NT2/D1 (cell line): Measurements from ENCODE around the gene ABO.

Experiments used
- SUZ12 ChIP-seq: IDR thresholded peaks from 2 replicates; pipeline ENCODE4 v1.6.1; 2011; ENCODE audit not compliant: insufficient read length, insufficient read depth; ENCODE audit errors: extremely low read depth
- YY1 ChIP-seq: IDR thresholded peaks from 2 replicates; pipeline ENCODE4 v1.6.1; 2011; ENCODE audit not compliant: insufficient read length, insufficient read depth
- ZNF274 ChIP-seq: IDR thresholded peaks from 2 replicates; pipeline ENCODE4 v1.6.1; 2011; ENCODE audit warnings: mild to moderate bottlenecking, low read depth, low read length

DNA sequence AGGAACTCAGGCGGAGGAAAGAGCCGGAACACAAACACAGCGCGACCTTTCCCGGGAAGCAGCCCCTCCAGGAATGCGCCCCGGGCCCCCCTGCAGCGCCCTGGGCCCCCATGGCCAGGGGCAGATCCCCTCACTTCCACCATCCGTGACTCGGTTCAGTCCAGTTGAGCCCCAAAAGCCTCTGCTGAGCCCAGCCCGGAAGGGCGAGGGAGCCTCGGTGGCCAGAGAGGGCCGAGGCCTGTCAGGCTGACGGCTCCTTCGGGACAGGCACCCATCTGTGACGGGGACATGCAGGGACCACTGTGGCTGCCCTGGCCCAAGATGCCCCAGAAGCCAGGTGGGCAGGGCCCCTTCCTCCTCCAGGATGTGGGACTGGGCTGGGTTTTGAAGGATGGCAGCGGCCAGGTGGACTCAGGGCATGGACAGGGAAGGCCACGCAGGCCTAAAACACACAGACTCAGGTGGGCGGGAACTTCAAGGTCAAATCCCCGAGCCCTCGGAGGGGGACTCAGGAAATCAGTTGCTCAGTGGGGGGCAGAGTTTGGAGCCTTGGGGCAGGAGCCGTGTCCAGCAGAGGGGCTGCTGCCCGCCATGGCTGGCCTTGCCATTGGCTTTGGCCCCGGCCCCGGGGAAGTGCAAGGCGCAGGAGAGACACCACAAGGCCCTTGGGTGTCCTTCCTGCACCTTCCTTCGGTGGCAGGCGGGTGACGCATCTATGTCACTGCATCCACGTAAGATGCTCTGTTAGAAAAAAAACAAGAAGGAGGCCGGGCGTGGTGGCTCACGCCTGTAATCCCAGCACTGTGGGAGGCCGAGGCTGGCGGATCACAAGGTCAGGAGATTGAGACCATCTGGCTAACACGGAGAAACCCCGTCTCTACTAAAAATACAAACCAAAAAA, 29.7 kb upstream of the ABO start:
- TF ChIP-seq YY1 (no peak), ZNF274 (no peak), SUZ12 (no peak)
